ENCODE results near the gene BTD.
"Not testable (repeated sequence)": the region's sequence is repeated elsewhere in the genome, so short reads cannot be mapped to it uniquely, and the experiment has no call there.

BTD gene

GRCh38 chr3:15601399-15602145, at the start of gene BTD, which contains the start of gene HACL1:
BTD (plus strand) TSS chr3:15601745; CDS start chr3:15635440, 33,695 bp downstream.
HACL1 (minus strand) TSS chr3:15601569; CDS start chr3:15601463, 106 bp downstream.
- DNase-seq, result peak; percentile 98

DNA sequence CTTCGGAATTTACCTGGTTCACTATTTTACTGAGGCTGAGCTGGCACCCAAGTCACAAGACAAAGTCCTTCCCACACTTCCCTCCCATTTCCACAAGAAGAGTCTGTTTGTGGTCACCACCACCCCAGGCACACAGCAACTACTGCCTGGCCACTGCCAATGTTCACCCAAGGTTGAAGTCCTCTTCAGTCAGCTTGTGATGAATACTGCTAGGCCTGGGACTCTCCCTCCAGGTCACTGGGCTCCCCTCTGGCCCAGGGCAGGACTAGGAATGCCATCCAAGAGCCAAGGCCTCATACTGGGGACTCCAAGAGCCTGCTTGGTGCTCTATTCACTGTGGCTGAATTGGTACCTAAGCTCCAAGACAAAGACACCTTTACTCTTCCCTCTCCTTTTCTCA, 49.6 kb upstream of the BTD start:
- no peak for DNase-seq

DNA sequence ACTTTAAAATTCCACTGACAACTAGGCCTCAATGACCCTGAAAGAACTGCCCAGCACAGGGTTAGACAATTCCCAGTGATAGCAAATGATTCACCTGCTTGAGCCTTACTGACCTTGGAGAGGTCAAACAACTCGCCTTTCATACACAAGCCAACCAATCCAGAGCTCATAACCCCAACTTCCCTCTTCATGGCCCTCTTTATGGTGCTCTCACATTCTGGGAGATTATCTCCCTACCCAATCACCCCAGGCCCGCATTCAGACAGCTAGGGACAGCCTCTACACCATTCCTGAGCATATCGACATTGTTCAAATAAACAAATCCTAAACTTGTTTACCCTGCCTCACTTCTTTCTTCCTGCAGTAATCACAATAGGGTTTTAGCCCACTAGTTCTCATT, 47.8 kb upstream of the BTD start:
- DNase-seq, result no peak

DNA sequence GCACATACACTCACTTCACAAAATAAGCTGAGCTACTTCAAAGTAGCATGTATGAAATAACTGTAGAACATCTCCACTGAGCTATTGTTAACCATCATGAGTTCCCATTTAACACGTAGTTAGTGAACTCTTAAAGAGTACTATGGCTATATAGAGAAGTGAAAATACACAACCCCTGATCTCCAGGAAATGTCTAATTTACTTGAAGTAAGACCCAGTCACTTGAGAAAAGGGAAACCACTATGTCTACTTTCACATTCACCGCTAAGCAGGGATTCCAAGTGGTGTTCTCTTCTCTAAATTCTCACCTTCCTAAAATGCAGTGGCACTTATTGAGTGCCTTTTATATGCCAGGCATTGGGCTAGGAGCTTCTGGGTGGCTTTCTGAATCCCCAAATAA, 45.0 kb upstream of the BTD start:
- no peak for DNase-seq

GRCh38 chr3:15557511-15557946, 44.0 kb upstream of the BTD start:
- peak; percentile 42 for DNase-seq

- DNase-seq, result no peak
These were observed 43.0 kb upstream of the BTD start for GRCh38 chr3:15558581-15558980.

DNA sequence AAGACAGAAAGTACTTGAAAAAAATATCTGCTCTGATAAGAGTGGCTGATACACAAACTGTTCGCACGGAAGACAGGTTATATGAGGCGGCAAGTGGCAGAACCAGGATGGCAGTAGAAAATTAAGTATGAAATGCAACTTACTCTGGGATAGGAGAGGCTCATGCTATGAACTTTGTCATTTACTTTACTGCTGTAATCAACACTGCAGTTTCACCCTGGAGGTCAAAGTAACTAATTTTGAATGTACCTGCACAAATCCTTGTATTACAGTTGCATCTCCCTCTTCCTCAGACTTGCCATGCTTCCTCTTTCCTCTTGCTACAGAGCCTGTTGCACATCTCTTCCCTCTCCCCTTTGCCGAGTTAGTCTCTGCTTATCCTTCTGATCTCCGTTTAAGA, 39.0 kb upstream of the BTD start:
- DNase-seq, result no peak

- DNase-seq, result no peak
These were observed 38.4 kb upstream of the BTD start for GRCh38 chr3:15563190-15563589.

- no peak for DNase-seq
These were observed 29.4 kb upstream of the BTD start for GRCh38 chr3:15572138-15572537.

DNA sequence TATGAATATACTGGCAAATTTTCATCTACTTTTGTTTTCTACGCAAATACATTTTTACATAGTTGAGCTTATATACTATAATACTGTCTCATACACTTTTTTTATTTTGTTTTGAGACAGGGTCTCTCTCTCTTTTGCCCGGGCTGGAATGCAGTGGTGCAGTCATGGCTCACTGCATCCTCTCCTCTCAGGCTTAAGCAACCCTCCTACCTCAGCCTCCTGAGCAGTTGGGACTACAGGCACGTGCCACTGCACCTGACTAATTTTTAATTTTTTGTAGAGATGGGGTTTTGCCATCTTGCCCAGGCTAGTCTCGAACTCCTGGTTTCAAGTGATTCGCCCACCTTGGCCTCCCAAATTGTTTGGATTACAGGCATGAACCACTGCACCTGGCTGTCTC, 26.1 kb upstream of the BTD start:
- no peak for DNase-seq

- no peak for DNase-seq
These were observed 25.1 kb upstream of the BTD start for GRCh38 chr3:15576475-15576874.

DNA sequence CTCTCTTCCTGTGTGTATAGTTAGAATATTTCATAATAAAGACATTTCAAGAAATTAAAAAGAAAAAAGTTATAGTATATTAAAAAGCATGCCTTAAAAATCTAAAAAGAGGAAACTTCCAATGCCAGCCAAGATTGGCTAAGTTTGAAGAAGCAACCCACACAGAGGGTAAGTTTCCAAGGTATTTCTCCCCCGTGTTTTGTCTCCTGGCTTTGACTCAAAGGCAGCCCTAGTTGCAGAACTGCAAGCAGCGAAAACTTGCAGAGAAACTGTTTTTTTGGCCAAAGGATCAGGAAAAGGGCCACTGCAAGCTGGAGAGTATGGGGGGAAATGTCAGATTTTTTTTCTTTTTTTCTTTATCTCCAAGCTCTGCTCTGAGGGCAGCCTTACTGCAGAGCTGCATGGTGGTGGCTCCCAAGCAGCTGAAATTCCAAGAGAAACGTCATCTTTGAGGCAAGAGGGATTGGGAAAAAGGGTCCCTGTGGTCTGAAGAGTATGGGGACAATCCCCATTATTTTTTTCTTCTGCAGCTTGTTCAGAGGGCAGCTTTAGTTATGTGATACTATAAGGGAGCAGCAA, 23.2 kb upstream of the BTD start:
- no peak for DNase-seq

GRCh38 chr3:15579051-15579450, 22.5 kb upstream of the BTD start:
- no peak for DNase-seq

DNA sequence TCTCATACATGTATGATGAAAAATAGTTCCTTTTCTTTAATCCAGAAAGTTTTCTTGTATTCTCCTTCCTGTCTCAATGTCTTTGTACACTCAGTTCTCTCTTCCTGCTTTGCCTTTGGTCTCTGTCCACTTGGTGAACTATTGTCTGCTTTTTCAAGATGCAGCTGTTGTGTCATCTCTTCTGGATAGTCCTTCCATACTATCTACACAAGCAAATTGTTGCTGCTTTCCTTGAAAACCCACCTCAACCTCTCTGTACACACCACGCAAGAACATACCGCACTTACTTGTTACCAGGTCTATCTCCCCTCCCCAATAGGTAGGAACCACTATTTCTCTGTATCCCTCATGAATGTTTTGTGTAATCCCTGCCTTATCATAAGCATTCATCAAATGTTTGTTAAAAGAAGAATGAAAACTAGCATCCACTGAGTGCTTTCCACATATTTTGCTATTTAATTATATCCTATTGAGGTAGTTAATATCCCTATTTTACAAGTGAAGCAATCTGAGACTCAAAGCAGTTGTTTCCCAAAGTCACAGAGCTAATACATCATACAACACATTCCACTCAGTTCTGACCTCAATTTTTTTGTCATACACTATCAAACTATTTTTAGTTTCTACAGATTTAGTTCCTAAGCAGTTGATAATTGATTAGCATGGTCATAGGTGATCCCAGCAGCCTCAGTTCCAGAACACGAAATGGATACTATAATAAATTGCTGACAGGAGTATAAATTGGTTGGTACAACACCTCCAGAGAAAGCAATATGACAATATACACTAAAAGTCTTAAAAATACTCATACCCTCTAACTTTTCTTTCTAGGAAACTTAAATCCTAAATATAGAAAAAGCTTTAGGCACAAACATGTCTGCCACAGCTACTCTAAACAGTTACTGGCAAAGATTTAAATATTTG, 19.8 kb upstream of the BTD start:
- DNase-seq, result no peak

- no peak for DNase-seq
These were observed 16.3 kb upstream of the BTD start for GRCh38 chr3:15585111-15585845.

DNA sequence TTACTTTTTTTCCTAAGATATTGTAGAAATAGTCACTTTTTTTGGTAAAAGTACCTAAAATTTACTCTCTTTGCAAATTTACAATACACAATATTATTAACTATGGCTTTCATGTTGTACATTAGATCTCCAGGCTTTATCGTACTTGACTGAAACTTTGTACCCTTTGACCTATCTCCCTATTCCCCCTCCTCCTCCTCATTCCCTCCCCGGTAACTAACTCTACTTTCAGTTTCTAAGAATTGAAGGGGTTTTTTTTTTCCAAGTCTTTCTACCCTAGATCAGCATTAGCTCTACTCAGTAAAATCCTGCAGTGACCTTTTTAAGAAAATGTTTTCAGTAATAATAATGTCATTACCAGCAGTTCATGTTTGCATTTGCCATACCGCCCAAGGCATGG, 10.3 kb upstream of the BTD start:
- DNase-seq, result no peak

GRCh38 chr3:15591928-15592327, 9.6 kb upstream of the BTD start:
- no peak for DNase-seq

GRCh38 chr3:15592968-15593367, 8.6 kb upstream of the BTD start:
- no peak for DNase-seq

DNA sequence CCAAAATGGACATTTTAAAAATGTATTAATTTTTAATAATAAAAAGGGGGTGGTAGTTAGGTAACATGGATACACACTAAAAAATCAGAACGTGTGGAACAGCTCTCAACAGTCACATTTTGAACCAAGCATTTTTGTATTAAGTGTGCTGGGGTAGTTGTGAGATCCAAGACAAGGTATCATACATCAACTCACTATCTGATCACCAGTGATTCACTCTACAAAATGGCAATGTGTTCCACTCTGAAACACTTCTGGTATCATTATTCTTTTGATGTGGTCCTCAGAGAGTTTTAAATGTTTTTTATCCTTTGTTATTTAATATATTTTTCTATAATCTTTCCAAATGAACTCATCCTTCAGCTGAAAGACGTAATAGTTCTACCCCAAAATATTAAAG, 5.6 kb upstream of the BTD start:
- DNase-seq, result no peak

DNA sequence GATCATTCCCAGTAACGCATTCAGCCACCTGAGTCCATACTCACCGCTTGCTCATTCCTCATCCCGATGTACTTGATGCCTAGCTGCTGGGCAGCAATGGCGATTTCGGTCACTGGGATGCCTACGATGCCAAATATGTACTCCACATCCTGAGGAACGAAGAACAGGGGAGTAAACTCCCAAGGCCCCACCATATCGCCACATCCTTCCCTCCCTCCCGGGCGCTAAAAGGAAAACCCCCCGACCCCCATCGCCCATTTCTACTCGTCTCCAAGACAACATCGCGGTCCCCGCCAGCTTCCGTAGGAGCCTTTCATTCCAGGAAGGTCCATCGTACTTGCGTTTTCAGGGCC, 523 bp upstream of the BTD start:
- no peak for DNase-seq

DNA sequence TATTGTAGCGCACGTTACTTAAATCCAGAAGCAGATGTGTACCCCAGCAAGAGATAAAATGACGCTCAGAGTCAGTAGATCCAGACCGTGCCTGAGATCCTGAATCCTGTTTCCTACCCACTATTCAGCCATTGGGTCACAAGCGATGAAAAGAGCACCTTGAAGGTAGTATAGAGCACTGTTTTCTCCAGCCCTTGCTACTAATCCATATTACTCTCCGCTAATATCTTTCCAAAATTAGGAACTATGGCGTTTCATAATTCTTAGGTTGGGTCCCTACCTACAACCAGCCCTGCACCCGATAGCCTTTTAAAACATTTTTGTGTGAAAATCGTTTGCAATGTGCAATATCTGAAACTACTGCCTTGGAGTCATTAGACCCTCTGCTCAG, 596 bp downstream of the BTD start:
- DNase-seq, result no peak

DNA sequence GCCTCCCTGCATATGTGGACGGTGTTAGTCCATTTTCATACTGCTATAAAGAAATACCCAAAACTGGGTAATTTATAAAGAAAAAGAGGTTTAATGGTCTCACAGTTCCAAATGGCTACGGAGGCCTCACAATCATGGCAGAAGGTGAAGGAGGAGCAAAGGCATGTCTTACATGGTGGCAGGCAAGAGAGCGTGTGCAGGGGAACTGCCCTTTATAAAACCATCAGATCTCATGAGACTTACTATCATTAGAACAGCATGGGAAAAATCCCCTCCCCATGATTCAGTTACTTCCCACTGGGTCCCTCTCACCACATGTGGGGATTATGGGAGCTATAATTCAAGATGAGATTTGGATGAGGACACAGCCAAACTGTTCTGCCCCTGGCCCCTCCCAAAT, 1.3 kb downstream of the BTD start:
- not testable (repeated sequence) for DNase-seq

GRCh38 chr3:15604584-15604983, 3.0 kb downstream of the BTD start:
- DNase-seq, result not testable (repeated sequence)
